ENCODE measurements around the gene DKK3.

DKK3 gene

DNA sequence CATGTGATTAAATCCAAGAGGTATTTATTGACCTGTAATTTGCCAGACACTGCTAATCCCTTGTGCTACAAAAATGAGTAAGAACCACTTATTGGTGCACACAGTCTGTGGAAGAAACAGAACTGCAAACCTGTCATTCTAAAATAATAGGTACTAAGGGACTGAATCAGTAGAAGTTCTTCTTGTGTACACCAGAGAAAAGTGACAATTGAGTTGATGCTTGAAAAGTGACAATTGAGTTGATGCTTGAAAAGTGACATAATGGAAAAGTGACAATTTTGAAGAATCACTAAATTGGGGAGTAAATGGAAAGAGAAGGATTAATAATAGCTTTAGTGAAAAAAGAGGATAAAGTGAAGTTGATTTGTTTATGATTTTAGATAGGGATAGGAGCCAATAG lies 56.4 kb downstream of the DKK3 start:
- in situ Hi-C loops (cut with MboI; ENCODE audit: low pct_unique_long_range_greater_than_20kb, low sequenced_read_pairs, unreplicated experiment), result no loop called here
- DNase-seq (ENCODE audit: low spot score), result no peak

DNA sequence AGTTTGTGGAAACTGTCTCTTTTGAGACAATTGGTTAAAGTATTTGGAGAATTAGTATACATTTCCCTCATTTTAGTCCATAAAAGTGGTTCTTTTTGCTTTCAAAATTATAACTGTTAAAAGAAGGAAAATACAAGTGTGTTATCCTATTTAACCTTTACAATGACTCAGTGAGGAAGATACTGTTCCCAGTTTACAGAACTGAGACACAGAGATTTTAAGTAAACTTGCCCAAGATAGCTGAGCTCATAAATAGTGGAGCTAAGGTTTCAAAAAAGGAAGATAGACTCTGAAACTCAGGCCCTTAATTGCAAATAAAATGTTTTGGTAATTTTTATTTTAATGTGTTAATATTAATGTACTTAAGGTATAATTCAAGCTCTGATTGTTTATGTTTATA lies 58.9 kb downstream of the DKK3 start:
- DNase-seq (ENCODE audit: low spot score), result no peak
- TF ChIP-seq, protein P1, sequence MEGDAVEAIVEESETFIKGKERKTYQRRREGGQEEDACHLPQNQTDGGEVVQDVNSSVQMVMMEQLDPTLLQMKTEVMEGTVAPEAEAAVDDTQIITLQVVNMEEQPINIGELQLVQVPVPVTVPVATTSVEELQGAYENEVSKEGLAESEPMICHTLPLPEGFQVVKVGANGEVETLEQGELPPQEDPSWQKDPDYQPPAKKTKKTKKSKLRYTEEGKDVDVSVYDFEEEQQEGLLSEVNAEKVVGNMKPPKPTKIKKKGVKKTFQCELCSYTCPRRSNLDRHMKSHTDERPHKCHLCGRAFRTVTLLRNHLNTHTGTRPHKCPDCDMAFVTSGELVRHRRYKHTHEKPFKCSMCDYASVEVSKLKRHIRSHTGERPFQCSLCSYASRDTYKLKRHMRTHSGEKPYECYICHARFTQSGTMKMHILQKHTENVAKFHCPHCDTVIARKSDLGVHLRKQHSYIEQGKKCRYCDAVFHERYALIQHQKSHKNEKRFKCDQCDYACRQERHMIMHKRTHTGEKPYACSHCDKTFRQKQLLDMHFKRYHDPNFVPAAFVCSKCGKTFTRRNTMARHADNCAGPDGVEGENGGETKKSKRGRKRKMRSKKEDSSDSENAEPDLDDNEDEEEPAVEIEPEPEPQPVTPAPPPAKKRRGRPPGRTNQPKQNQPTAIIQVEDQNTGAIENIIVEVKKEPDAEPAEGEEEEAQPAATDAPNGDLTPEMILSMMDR (IDR thresholded peaks at IDR 0.05; ENCODE audit: extremely low read depth, insufficient read depth, missing control alignments), result no peak
- in situ Hi-C loops (cut with MboI; ENCODE audit: low pct_unique_long_range_greater_than_20kb, low sequenced_read_pairs, unreplicated experiment), result no loop called here

More for the DNA sequence above, 56.4 kb downstream of the DKK3 start:
- TF ChIP-seq, protein P1 (IDR thresholded peaks at IDR 0.05; ENCODE audit: extremely low read depth, insufficient read depth, missing control alignments), result no peak

- no peak for DNase-seq (ENCODE audit: low spot score)
- in situ Hi-C loops (cut with MboI; ENCODE audit: low pct_unique_long_range_greater_than_20kb, low sequenced_read_pairs, unreplicated experiment), result no loop called here
- TF ChIP-seq, protein P1 (IDR thresholded peaks at IDR 0.05; ENCODE audit: extremely low read depth, insufficient read depth, missing control alignments), result no peak
Observed at GRCh38 chr11:11948242-11948947, 60.0 kb downstream of the DKK3 start.

DNA sequence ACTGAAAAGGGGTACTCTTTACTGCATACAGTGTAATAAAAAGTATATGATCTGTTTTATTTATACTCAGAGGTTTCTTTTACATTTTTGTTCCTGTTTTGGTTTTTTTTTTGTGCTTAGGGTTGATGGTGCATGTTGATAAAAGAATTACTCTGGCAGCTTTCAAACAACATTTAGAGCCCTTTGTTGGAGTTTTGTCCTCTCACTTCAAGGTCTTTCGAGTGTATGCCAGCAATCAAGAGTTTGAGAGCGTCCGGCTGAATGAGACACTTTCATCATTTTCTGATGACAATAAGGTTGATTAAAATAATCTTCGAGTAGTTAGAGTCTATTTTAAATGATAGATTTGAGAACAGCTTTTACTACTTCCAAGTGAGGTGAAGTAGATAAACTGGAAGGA lies 60.6 kb downstream of the DKK3 start:
- TF ChIP-seq, protein P1 (IDR thresholded peaks at IDR 0.05; ENCODE audit: extremely low read depth, insufficient read depth, missing control alignments), result no peak
- no peak for DNase-seq (ENCODE audit: low spot score)
- in situ Hi-C loops (cut with MboI; ENCODE audit: low pct_unique_long_range_greater_than_20kb, low sequenced_read_pairs, unreplicated experiment), result no loop called here

- DNase-seq (ENCODE audit: low spot score), result no peak
- in situ Hi-C loops (cut with MboI; ENCODE audit: low pct_unique_long_range_greater_than_20kb, low sequenced_read_pairs, unreplicated experiment), result no loop called here
- TF ChIP-seq, protein P1 (IDR thresholded peaks at IDR 0.05; ENCODE audit: extremely low read depth, insufficient read depth, missing control alignments), result no peak
Observed at GRCh38 chr11:11946878-11947277, 61.5 kb downstream of the DKK3 start.

- TF ChIP-seq, protein P1 (IDR thresholded peaks at IDR 0.05; ENCODE audit: extremely low read depth, insufficient read depth, missing control alignments), result no peak
- no peak for DNase-seq (ENCODE audit: low spot score)
- in situ Hi-C loops (cut with MboI; ENCODE audit: low pct_unique_long_range_greater_than_20kb, low sequenced_read_pairs, unreplicated experiment), result no loop called here
Observed at GRCh38 chr11:11946180-11946579, 62.2 kb downstream of the DKK3 start.

All from GM13977 (cell line).